ENCODE measurements around the gene NIT2.

Gene NIT2

GRCh38 chr3:100306695-100307094, 27.9 kb upstream of the NIT2 start:
- TF ChIP-seq CTCF (IDR thresholded peaks at IDR 0.05; ENCODE audit: insufficient read depth, low read depth, low read length, missing control alignments), result no peak
- H3K4me3 ChIP-seq (ENCODE audit: low read length), result no peak overlapping the region
- DNase-seq (ENCODE audit: low read depth), result no peak

GRCh38 chr3:100310355-100310965, 24.1 kb upstream of the NIT2 start:
- no peak for DNase-seq (ENCODE audit: low read depth)
- H3K4me3 ChIP-seq (ENCODE audit: low read length), result no peak overlapping the region
- TF ChIP-seq CTCF (IDR thresholded peaks at IDR 0.05; ENCODE audit: insufficient read depth, low read depth, low read length, missing control alignments), result no peak

- DNase-seq (ENCODE audit: low read depth), result no peak
- no peak for TF ChIP-seq CTCF (IDR thresholded peaks at IDR 0.05; ENCODE audit: insufficient read depth, low read depth, low read length, missing control alignments)
- H3K4me3 ChIP-seq (ENCODE audit: low read length), result no peak overlapping the region
Observed at GRCh38 chr3:100311011-100311410, 23.5 kb upstream of the NIT2 start.

- DNase-seq (ENCODE audit: low read depth), result peak; percentile 64
- no peak overlapping the region for H3K4me3 ChIP-seq (ENCODE audit: low read length)
- TF ChIP-seq CTCF (IDR thresholded peaks at IDR 0.05; ENCODE audit: insufficient read depth, low read depth, low read length, missing control alignments), result peak; percentile 70
Observed at GRCh38 chr3:100316641-100317069, 17.9 kb upstream of the NIT2 start.

- no peak for DNase-seq (ENCODE audit: low read depth)
- H3K4me3 ChIP-seq (ENCODE audit: low read length), result no peak overlapping the region
- TF ChIP-seq CTCF (IDR thresholded peaks at IDR 0.05; ENCODE audit: insufficient read depth, low read depth, low read length, missing control alignments), result no peak
Observed at GRCh38 chr3:100317912-100318311, 16.6 kb upstream of the NIT2 start.

- H3K4me3 ChIP-seq (ENCODE audit: low read length), result no peak overlapping the region
- no peak for DNase-seq (ENCODE audit: low read depth)
- TF ChIP-seq CTCF (IDR thresholded peaks at IDR 0.05; ENCODE audit: insufficient read depth, low read depth, low read length, missing control alignments), result no peak
Observed at GRCh38 chr3:100319951-100320350, 14.6 kb upstream of the NIT2 start.

GRCh38 chr3:100324044-100324443, 10.5 kb upstream of the NIT2 start:
- H3K4me3 ChIP-seq (ENCODE audit: low read length), result no peak overlapping the region
- no peak for TF ChIP-seq CTCF (IDR thresholded peaks at IDR 0.05; ENCODE audit: insufficient read depth, low read depth, low read length, missing control alignments)
- no peak for DNase-seq (ENCODE audit: low read depth)
